Mesodermal cell (in vitro differentiated cells): ENCODE data around the gene LDLRAD4.
A peak's percentile ranks its signal among the peaks of the same experiment; 100 is the strongest.

ENCODE experiments used
- H3K27ac ChIP-seq: 2 replicates; pipeline ENCODE4 v1.7.0; 2013; ENCODE audit warnings: mild to moderate bottlenecking, low read depth, low read length, moderate library complexity; ENCODE audit not compliant: severe bottlenecking
- H3K36me3 ChIP-seq: 2 replicates; pipeline ENCODE4 v1.7.1; 2013; ENCODE audit warnings: mild to moderate bottlenecking, low read length, moderate library complexity; ENCODE audit not compliant: control insufficient read depth, insufficient read depth
- H3K4me1 ChIP-seq: one replicate; pipeline ENCODE4 v1.7.1; 2013; ENCODE audit warnings: mild to moderate bottlenecking, low read length; ENCODE audit not compliant: insufficient read depth, control insufficient read depth, poor library complexity, severe bottlenecking
- H3K4me3 ChIP-seq: 2 replicates; pipeline ENCODE4 v1.7.0; 2013; ENCODE audit warnings: low read length, control low read depth, mild to moderate bottlenecking; ENCODE audit not compliant: insufficient read depth, poor library complexity, severe bottlenecking; ENCODE audit errors: extremely low read depth
- H3K9me3 ChIP-seq: 2 replicates; pipeline ENCODE4 v1.7.1; 2013; ENCODE audit warnings: mild to moderate bottlenecking, low read length, moderate library complexity; ENCODE audit not compliant: control insufficient read depth
- WGBS, 2 experiments: methylation state at CpG; one replicate each; pipeline ENCODE4 v1.1.5; 2013; ENCODE audit warnings: missing lambda C conversion rate in 2 of 2; ENCODE audit not compliant: insufficient coverage in 2 of 2; 5-methylcytosine and 5-hydroxymethylcytosine counted together

The LDLRAD4 gene

DNA sequence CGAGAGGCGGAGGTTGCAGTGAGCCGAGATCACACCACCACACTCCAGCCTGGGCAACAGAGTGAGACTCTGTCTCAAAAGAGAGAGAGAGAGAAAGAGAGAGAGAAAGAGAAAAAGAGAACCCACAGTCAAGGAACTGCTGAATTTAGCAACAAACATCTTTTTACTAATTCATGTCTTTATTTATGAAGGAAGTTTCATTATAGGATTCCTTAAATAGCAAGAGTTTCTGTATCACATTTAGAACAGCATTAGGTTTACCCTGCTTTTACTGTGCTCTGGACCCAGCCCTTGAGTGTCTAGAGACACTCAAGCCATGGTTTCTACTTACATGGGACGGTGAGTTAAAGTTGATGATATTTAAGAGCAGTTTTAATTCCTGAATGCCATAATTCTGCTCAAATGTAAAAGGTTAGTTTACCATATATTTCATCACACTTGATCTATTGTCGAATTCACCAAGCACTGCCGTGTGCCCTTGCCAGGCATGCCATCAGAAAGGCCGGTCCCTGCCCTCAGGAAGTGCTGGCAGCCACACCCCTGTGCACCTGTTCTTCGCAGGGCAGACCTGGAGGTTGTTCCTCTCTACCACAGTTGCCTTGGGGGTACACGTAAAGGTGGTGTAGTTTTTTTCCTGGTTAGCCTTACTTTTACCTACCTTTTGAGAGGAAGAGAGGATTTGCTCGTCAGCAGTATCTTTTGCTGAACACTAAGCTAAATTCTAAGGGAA, 153.3 kb downstream of the LDLRAD4 start:
- H3K9me3 ChIP-seq = no peaks in the 10 kb centered on the region
- no peaks in the 10 kb centered on the region for H3K36me3 ChIP-seq
- H3K27ac ChIP-seq = no peak overlapping the region
- H3K4me3 ChIP-seq = no peak overlapping the region
- 81 to 90% methylated on average over 3 to 5 of the region's 10 CpGs for WGBS, 2 experiments
- H3K4me1 ChIP-seq = peaks cover 28% of the 10 kb centered on the region

DNA sequence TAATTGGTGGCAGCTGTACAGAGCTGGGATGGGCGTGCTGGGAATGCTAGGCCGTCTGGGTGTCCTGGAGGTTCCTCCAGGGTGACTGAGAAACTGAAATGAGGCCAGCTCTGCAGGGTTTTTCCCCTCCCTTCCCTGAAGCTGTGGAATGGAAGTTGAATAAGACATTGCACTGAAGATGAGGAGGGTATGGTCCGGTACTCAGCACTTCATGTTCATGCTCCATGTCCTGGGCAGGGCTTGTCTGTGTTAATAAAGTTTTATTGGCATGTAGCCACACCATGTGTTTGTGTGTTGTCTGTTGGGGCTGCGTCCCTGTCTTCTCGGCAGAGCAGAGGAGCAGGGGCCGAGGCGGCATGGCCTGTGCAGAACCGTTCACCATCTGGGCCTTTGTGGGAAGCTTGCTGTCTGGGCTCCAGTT, 154.0 kb downstream of the LDLRAD4 start:
- Histone ChIP-seq H3K9me3 (no peaks in the 10 kb centered on the region), H3K4me1 (peaks cover 32% of the 10 kb centered on the region), H3K36me3 (no peaks in the 10 kb centered on the region), H3K4me3 (no peak overlapping the region), H3K27ac (no peak overlapping the region)
- WGBS, 2 experiments = 90 to 95% methylated on average over 7 of the region's 8 CpGs

- no peaks in the 10 kb centered on the region for H3K9me3 ChIP-seq
- H3K4me3 ChIP-seq = no peak overlapping the region
- no peak overlapping the region for H3K27ac ChIP-seq
- H3K36me3 ChIP-seq = no peaks in the 10 kb centered on the region
- WGBS, 2 experiments = 82 to 86% methylated on average over 2 to 4 of the region's 4 CpGs
- peaks cover 34% of the 10 kb centered on the region for H3K4me1 ChIP-seq
Observed at GRCh38 chr18:13374096-13374467, 155.5 kb downstream of the LDLRAD4 start.

- Histone ChIP-seq H3K4me1 (peaks cover 38% of the 10 kb centered on the region), H3K27ac (peak overlapping the region; percentile 81), H3K4me3 (no peak overlapping the region), H3K9me3 (no peaks in the 10 kb centered on the region), H3K36me3 (no peaks in the 10 kb centered on the region)
- WGBS, 2 experiments = 76 to 86% methylated on average over 14 of the region's 17 CpGs
Observed at GRCh38 chr18:13374468-13375301, 156.1 kb downstream of the LDLRAD4 start.

DNA sequence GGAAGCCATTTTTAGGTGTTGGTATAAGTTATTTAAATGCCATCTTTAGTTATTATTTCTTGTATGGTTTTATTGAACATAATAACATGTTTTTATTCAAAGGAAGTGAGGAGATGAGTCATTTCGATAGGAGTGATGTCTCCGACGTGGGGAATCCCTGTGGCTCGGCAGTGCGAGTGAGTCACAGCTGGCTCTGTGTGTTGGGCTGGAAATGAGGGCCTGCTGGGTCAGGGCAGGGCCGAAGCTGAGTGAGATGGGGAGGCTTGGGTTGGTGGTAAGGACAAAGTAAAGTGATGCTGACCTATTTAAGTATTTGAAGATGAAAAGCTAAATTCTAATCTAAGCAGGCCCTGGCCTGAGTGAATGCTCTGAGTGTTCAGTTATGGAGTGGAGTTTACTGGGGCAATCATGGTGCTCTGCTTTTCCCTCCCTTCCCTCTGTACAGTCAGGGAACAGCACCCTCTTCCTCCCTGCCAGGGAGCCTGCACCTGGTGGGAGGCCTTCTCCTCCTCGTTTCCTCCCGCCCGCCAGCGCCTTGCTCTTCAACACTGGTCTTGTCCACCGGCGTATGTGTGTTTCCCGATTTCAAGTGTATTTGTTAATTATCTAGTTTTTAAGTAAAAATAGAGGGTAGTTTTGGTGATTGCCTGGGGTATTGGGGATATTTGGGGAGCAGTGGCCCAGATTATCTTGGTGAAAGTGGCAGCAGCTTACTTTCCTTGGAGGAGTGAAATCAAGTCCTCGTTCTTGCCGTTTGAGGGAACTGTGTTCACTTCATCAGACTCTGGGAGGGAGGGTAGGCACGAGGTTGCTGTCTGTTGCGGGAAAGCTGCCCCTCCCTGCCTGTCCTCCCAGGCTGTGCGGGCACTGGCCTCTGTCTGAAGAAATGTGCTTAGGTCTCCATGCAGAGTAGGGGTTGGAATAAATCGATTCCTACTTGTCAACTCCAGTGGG, 157.0 kb downstream of the LDLRAD4 start:
- Histone ChIP-seq H3K4me1 (peaks cover 38% of the 10 kb centered on the region), H3K4me3 (no peak overlapping the region), H3K27ac (peak overlapping the region; percentile 81), H3K9me3 (no peaks in the 10 kb centered on the region), H3K36me3 (no peaks in the 10 kb centered on the region)
- WGBS, 2 experiments = 66 to 77% methylated on average over 15 of the region's 19 CpGs

- Histone ChIP-seq H3K9me3 (no peaks in the 10 kb centered on the region), H3K4me1 (peaks cover 38% of the 10 kb centered on the region), H3K36me3 (no peaks in the 10 kb centered on the region), H3K4me3 (no peak overlapping the region), H3K27ac (no peak overlapping the region)
- WGBS, 2 experiments = 96 to 97% methylated on average over 23 of the region's 23 CpGs
Observed at GRCh38 chr18:13376298-13376840, 157.8 kb downstream of the LDLRAD4 start.

GRCh38 chr18:13376841-13377351, 158.3 kb downstream of the LDLRAD4 start:
- H3K4me1 ChIP-seq = peaks cover 38% of the 10 kb centered on the region
- no peak overlapping the region for H3K4me3 ChIP-seq
- H3K27ac ChIP-seq = no peak overlapping the region
- no peaks in the 10 kb centered on the region for H3K9me3 ChIP-seq
- H3K36me3 ChIP-seq = no peaks in the 10 kb centered on the region
- 91 to 96% methylated on average over 14 of the region's 14 CpGs for WGBS, 2 experiments

- WGBS, 2 experiments = 82 to 94% methylated on average over 6 to 7 of the region's 8 CpGs
- H3K4me3 ChIP-seq = no peak overlapping the region
- peaks cover 44% of the 10 kb centered on the region for H3K4me1 ChIP-seq
- no peaks in the 10 kb centered on the region for H3K36me3 ChIP-seq
- no peaks in the 10 kb centered on the region for H3K9me3 ChIP-seq
- H3K27ac ChIP-seq = no peak overlapping the region
Observed at GRCh38 chr18:13377496-13377895, 158.9 kb downstream of the LDLRAD4 start.

DNA sequence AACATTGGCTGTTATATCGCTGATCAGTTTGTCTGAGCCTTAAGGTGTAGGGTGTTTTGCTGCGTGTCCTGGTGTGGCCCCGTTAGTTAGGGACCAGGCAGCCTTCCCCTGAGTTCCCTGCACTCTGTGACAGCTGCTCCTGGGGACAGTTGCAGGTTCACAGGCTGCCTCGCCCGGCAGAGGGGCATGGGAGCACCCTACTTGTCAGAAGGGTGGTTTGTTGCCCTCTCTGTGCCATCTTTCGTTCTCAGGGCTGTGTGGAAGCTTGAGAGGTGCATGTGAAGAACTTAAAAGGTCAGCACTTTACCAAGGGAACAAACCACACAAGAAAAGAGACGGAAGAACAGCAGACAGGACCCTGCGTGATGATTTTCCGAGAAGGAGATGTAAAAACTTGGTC, 159.6 kb downstream of the LDLRAD4 start:
- Histone ChIP-seq H3K4me3 (no peak overlapping the region), H3K27ac (no peak overlapping the region), H3K9me3 (no peaks in the 10 kb centered on the region), H3K36me3 (no peaks in the 10 kb centered on the region), H3K4me1 (peaks cover 48% of the 10 kb centered on the region)
- 88 to 89% methylated on average over 5 of the region's 9 CpGs for WGBS, 2 experiments
